ENCODE data around the gene FAM171A1.

FAM171A1 gene

DNA sequence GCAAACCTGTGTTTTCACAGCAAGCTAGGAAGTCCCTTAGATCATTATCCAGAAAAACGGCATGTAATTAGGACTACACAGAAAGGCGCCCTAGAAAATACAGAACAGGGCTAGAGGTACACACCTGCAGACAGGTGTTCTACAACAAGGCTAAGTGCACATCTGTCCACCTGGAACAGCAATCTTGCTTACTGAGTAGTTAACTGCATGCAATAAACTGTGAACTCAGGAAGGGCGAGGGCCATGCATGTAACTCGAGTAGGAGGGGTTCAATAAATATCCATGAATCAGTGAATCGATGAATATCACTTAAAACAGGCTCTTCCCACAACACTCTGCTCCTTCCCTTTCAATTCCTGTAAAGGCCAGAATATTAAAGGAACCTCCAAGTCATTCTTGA, 22.0 kb downstream of the FAM171A1 start:
- no peaks in the 10 kb centered on the region for H3K79me2 ChIP-seq (ENCODE audit: insufficient read depth, low read length)
- H3K4me3 ChIP-seq (ENCODE audit: low read depth, low read length, poor library complexity, severe bottlenecking) = no peak overlapping the region
- no peak overlapping the region for H2AFZ ChIP-seq (ENCODE audit: low read length)
- no peaks in the 10 kb centered on the region for H3K4me1 ChIP-seq (ENCODE audit: insufficient read depth, low read length, severe bottlenecking)
- H3K9me3 ChIP-seq (ENCODE audit: low read length) = no peaks in the 10 kb centered on the region
- no peaks in the 10 kb centered on the region for H3F3A ChIP-seq (ENCODE audit: insufficient read depth, low read length)
- no peaks in the 10 kb centered on the region for H4K20me1 ChIP-seq (ENCODE audit: insufficient read depth, low read length)
- no peaks in the 10 kb centered on the region for H3K27me3 ChIP-seq (ENCODE audit: insufficient read depth, low read length)
- no peak overlapping the region for H3K4me2 ChIP-seq (ENCODE audit: low read length)
- H3K9ac ChIP-seq (ENCODE audit: low read length) = no peak overlapping the region
- H3K27ac ChIP-seq (ENCODE audit: low read depth, low read length, poor library complexity, severe bottlenecking) = no peak overlapping the region
- TF ChIP-seq, protein P1, sequence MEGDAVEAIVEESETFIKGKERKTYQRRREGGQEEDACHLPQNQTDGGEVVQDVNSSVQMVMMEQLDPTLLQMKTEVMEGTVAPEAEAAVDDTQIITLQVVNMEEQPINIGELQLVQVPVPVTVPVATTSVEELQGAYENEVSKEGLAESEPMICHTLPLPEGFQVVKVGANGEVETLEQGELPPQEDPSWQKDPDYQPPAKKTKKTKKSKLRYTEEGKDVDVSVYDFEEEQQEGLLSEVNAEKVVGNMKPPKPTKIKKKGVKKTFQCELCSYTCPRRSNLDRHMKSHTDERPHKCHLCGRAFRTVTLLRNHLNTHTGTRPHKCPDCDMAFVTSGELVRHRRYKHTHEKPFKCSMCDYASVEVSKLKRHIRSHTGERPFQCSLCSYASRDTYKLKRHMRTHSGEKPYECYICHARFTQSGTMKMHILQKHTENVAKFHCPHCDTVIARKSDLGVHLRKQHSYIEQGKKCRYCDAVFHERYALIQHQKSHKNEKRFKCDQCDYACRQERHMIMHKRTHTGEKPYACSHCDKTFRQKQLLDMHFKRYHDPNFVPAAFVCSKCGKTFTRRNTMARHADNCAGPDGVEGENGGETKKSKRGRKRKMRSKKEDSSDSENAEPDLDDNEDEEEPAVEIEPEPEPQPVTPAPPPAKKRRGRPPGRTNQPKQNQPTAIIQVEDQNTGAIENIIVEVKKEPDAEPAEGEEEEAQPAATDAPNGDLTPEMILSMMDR (IDR thresholded peaks at IDR 0.05; ENCODE audit: low read length) = no peak
- no peak for TF ChIP-seq EZH2 (IDR thresholded peaks at IDR 0.05; ENCODE audit: borderline replicate concordance, low read length)
- H3K9me2 ChIP-seq (ENCODE audit: low read depth, low read length) = no peaks in the 10 kb centered on the region
- no peaks in the 10 kb centered on the region for H3K36me3 ChIP-seq (ENCODE audit: insufficient read depth, low read length)

DNA sequence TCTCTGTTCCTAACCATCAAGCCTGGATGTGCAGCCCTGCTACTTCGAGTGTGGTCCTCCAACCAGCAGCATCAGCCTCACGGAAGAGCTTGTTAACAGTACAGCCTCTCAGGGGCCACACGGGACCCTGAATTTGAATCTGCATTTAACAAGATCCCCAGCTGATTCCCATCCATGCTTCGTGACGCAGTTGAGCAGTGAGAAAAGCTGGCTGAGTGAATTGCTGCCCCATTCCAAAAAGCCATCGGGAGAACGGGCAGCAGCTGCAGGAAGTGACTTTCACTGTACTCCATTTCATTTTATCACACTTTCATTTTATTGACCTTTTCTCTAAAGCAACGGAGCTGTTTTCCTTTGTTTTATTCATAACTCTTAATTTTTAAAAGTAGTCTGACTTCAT, 22.5 kb downstream of the FAM171A1 start:
- no peak overlapping the region for H3K4me2 ChIP-seq (ENCODE audit: low read length)
- H3K4me3 ChIP-seq (ENCODE audit: low read depth, low read length, poor library complexity, severe bottlenecking) = no peak overlapping the region
- H3K9me3 ChIP-seq (ENCODE audit: low read length) = no peaks in the 10 kb centered on the region
- no peaks in the 10 kb centered on the region for H3K79me2 ChIP-seq (ENCODE audit: insufficient read depth, low read length)
- no peaks in the 10 kb centered on the region for H3F3A ChIP-seq (ENCODE audit: insufficient read depth, low read length)
- no peaks in the 10 kb centered on the region for H3K9me2 ChIP-seq (ENCODE audit: low read depth, low read length)
- H2AFZ ChIP-seq (ENCODE audit: low read length) = no peak overlapping the region
- no peak overlapping the region for H3K27ac ChIP-seq (ENCODE audit: low read depth, low read length, poor library complexity, severe bottlenecking)
- no peak for TF ChIP-seq EZH2 (IDR thresholded peaks at IDR 0.05; ENCODE audit: borderline replicate concordance, low read length)
- TF ChIP-seq, protein P1 (IDR thresholded peaks at IDR 0.05; ENCODE audit: low read length) = no peak
- no peaks in the 10 kb centered on the region for H4K20me1 ChIP-seq (ENCODE audit: insufficient read depth, low read length)
- H3K36me3 ChIP-seq (ENCODE audit: insufficient read depth, low read length) = no peaks in the 10 kb centered on the region
- H3K9ac ChIP-seq (ENCODE audit: low read length) = no peak overlapping the region
- H3K27me3 ChIP-seq (ENCODE audit: insufficient read depth, low read length) = no peaks in the 10 kb centered on the region
- no peaks in the 10 kb centered on the region for H3K4me1 ChIP-seq (ENCODE audit: insufficient read depth, low read length, severe bottlenecking)

DNA sequence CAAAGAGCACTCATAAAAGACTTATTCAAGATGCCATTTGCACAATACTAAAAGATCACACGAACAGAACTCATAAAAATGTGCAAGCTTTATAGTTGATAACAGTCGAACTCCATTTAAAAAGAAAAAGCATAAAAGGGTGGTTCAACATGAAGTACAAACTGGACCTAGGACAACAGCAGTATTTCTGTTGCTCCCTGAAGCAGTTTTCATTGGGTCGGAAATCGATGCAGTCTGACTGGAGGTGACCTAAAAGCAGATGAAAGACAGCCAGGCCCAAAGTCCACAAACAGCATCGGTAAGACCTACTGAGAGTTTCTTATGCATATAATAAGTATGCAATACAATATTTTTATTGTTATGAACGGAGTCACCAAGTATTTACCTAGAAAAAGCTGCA, 23.9 kb downstream of the FAM171A1 start:
- Histone ChIP-seq H3F3A (ENCODE audit: insufficient read depth, low read length) (no peaks in the 10 kb centered on the region), H3K9ac (ENCODE audit: low read length) (no peak overlapping the region), H3K27ac (ENCODE audit: low read depth, low read length, poor library complexity, severe bottlenecking) (no peak overlapping the region), H3K4me3 (ENCODE audit: low read depth, low read length, poor library complexity, severe bottlenecking) (no peak overlapping the region), H3K9me2 (ENCODE audit: low read depth, low read length) (no peaks in the 10 kb centered on the region), H3K9me3 (ENCODE audit: low read length) (no peaks in the 10 kb centered on the region), H2AFZ (ENCODE audit: low read length) (no peak overlapping the region), H4K20me1 (ENCODE audit: insufficient read depth, low read length) (no peaks in the 10 kb centered on the region), H3K4me1 (ENCODE audit: insufficient read depth, low read length, severe bottlenecking) (no peaks in the 10 kb centered on the region), H3K36me3 (ENCODE audit: insufficient read depth, low read length) (no peaks in the 10 kb centered on the region), H3K27me3 (ENCODE audit: insufficient read depth, low read length) (no peaks in the 10 kb centered on the region), H3K4me2 (ENCODE audit: low read length) (no peak overlapping the region), H3K79me2 (ENCODE audit: insufficient read depth, low read length) (no peaks in the 10 kb centered on the region)
- no peak for TF ChIP-seq EZH2 (IDR thresholded peaks at IDR 0.05; ENCODE audit: borderline replicate concordance, low read length)
- TF ChIP-seq, protein P1 (IDR thresholded peaks at IDR 0.05; ENCODE audit: low read length) = no peak

Measured in OCI-LY1 (cell line).